A673 (cell line): ENCODE results near the gene GAB2.

Source experiments
- EZH2 ChIP-seq: fragments of 200-600 bp; sonication (generic); IDR thresholded peaks from 2 replicates; pipeline ENCODE4 v1.6.1; 2017; ENCODE audit warnings: borderline replicate concordance, low read depth, mild to moderate bottlenecking, mixed read lengths, antibody characterized with exemption, low read length; ENCODE audit not compliant: poor library complexity, severe bottlenecking
- TF ChIP-seq, protein P1 (sequence below): fragments of 300-800, 200-600 bp; sonication (generic); conservative IDR thresholded peaks from 2 replicates; pipeline ENCODE4 v1.5.1; 2017; ENCODE audit warnings: low read depth, mild to moderate bottlenecking, antibody characterized with exemption, low read length, moderate library complexity, mixed read lengths

DNA sequence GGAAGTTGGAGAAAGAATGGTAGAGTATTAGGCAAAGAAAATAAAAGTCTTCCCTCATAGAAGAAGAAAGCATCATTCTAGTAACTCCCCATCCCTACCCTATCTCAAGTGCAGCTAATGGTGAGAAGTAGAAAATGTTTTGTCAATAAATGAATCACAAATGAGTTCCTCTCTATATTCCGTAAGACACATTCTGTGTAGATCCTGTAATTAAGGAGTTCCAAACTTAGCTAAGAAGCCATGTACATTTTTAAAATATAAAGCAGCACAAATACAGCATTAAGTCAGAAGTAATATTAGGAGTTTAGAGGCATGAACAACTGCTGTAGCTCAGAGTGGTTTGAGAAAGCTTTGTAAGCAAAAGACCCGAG, 80.1 kb downstream of the GAB2 start:
- TF ChIP-seq, protein P1, sequence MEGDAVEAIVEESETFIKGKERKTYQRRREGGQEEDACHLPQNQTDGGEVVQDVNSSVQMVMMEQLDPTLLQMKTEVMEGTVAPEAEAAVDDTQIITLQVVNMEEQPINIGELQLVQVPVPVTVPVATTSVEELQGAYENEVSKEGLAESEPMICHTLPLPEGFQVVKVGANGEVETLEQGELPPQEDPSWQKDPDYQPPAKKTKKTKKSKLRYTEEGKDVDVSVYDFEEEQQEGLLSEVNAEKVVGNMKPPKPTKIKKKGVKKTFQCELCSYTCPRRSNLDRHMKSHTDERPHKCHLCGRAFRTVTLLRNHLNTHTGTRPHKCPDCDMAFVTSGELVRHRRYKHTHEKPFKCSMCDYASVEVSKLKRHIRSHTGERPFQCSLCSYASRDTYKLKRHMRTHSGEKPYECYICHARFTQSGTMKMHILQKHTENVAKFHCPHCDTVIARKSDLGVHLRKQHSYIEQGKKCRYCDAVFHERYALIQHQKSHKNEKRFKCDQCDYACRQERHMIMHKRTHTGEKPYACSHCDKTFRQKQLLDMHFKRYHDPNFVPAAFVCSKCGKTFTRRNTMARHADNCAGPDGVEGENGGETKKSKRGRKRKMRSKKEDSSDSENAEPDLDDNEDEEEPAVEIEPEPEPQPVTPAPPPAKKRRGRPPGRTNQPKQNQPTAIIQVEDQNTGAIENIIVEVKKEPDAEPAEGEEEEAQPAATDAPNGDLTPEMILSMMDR: no peak
- TF ChIP-seq EZH2: no peak
